GM12878 (cell line): ENCODE data around the gene RND2. TPM values are rescaled to one million over a fixed set of nuclear protein-coding genes. Genes with fewer than 3 reads are reported as not detected.

Source experiments
- ATAC-seq: fragments of 200-7000 bp; cut with Tn5 transposase; 3 replicates; pipeline ENCODE4 v1.9.1; 2020; ENCODE audit warnings: mild to moderate bottlenecking, moderate library complexity
- BruUV-seq: library from RNA; stranded (reverse); fragments of 400-500 nt; replicated peaks from 2 replicates; lab custom pipeline; 2021; lab: Mats Ljungman, UMichigan
- CTCF ChIA-PET: fragments of 300-600 bp; sonication (Branson Sonifier 250); formaldehyde crosslinking; extraction: SDS; loops from one replicate; lab custom pipeline; 2021; ENCODE audit warnings: inconsistent platforms; lab: Yijun Ruan, JAX
- POLR2A ChIA-PET: fragments of 350-600 bp; formaldehyde crosslinking; extraction: SDS; loops from one replicate; lab custom pipeline; 2021; ENCODE audit warnings: inconsistent platforms; lab: Charles Lee
- RAD21 ChIA-PET: fragments of 300-600 bp; sonication (Branson Sonifier 250); formaldehyde crosslinking; loops from one replicate; lab custom pipeline; 2023; ENCODE audit warnings: antibody characterized with exemption; ENCODE audit not compliant: unreplicated experiment; lab: Charles Lee
- SMC1A ChIA-PET: fragments of 300-600 bp; sonication (Branson Sonifier 250); formaldehyde crosslinking; loops from one replicate; lab custom pipeline; 2023; ENCODE audit not compliant: unreplicated experiment, uncharacterized antibody; lab: Charles Lee
- DNase-seq: peaks from one replicate; pipeline ENCODE4 v3.0.0-alpha.2; 2011; ENCODE audit warnings: low read depth, low spot score
- FAIRE-seq: peaks from 3 replicates; lab custom pipeline; 2011; peaks lifted over from hg19 to GRCh38; lab: Jason Lieb, UNC
- H2AFZ ChIP-seq: 2 replicates; pipeline ENCODE4 v1.6.0; 2011; ENCODE audit warnings: low read depth, low read length, control low read depth; ENCODE audit not compliant: control insufficient read depth
- H3K27ac ChIP-seq: 2 replicates; pipeline ENCODE4 v1.5.1; 2011; ENCODE audit warnings: control low read depth; ENCODE audit not compliant: control insufficient read depth, insufficient read depth
- H3K27me3 ChIP-seq, 2 experiments: replicated peaks in 1 of 2; 2 replicates each; pipeline versions ENCODE4 v1.6.0 to v1.6.1; 2011; ENCODE audit warnings: low read length in 1 of 2; ENCODE audit not compliant: control insufficient read depth in 2 of 2, insufficient read depth in 2 of 2
- H3K36me3 ChIP-seq, 2 experiments: 2 replicates each; pipeline ENCODE4 v1.5.1; 2011; ENCODE audit warnings: low read length in 1 of 2; ENCODE audit not compliant: control insufficient read depth in 2 of 2, insufficient read depth in 2 of 2
- H3K4me1 ChIP-seq: 2 replicates; pipeline ENCODE4 v1.6.1; 2011; ENCODE audit warnings: mild to moderate bottlenecking, low read length, moderate library complexity, mixed read lengths; ENCODE audit not compliant: control insufficient read depth, insufficient read depth
- H3K4me2 ChIP-seq: 2 replicates; pipeline ENCODE4 v1.6.0; 2011; ENCODE audit warnings: control low read depth; ENCODE audit not compliant: control insufficient read depth, insufficient read depth
- H3K4me3 ChIP-seq: fragments of 200-600 bp; sonication (generic); 2 replicates; pipeline ENCODE4 v1.5.1; 2016
- H3K79me2 ChIP-seq: 2 replicates; pipeline ENCODE4 v1.6.0; 2011; ENCODE audit warnings: low read length; ENCODE audit not compliant: control insufficient read depth, insufficient read depth
- H3K9ac ChIP-seq: 2 replicates; pipeline ENCODE4 v1.8.0; 2011; ENCODE audit warnings: low read length, control low read depth, mixed read lengths; ENCODE audit not compliant: control insufficient read depth, insufficient read depth
- H3K9me3 ChIP-seq: replicated peaks from 3 replicates; pipeline ENCODE4 v1.5.1; 2011; ENCODE audit warnings: mild to moderate bottlenecking, low read length; ENCODE audit not compliant: control insufficient read depth, insufficient read depth
- H4K20me1 ChIP-seq: 2 replicates; pipeline ENCODE4 v1.6.0; 2011; ENCODE audit not compliant: control insufficient read depth, insufficient read depth
- NFYB ChIP-seq: IDR thresholded peaks from 2 replicates; pipeline ENCODE4 v1.6.1; 2011; ENCODE audit warnings: low read depth, mild to moderate bottlenecking, low read length, improper control_type of control experiment, moderate library complexity; ENCODE audit not compliant: insufficient read depth
- PAX5 ChIP-seq: IDR thresholded peaks from 2 replicates; pipeline ENCODE4 v1.6.1; 2011; ENCODE audit warnings: low read depth, low read length, borderline replicate concordance
- POLR2A ChIP-seq: IDR thresholded peaks from 2 replicates; pipeline ENCODE4 v1.6.1; 2011; ENCODE audit warnings: low read depth, mild to moderate bottlenecking, low read length
- RB1 ChIP-seq: fragments of 450-650 bp; formaldehyde crosslinking; IDR thresholded peaks from 2 replicates; pipeline ENCODE4 v1.6.1; 2017; ENCODE audit warnings: mild to moderate bottlenecking, borderline replicate concordance
- RELA ChIP-seq: fragments of 450-650 bp; IDR thresholded peaks from 2 replicates; pipeline ENCODE4 v1.8.0; 2014; ENCODE audit warnings: borderline replicate concordance; ENCODE audit not compliant: partially characterized antibody
- YY1 ChIP-seq: IDR thresholded peaks from 2 replicates; pipeline ENCODE4 v1.6.1; 2011; ENCODE audit warnings: low read depth, mild to moderate bottlenecking, low read length
- ZNF217 ChIP-seq: fragments of 450-650 bp; IDR thresholded peaks from 2 replicates; pipeline ENCODE4 v1.6.1; 2017; ENCODE audit warnings: antibody characterized with exemption, mild to moderate bottlenecking
- WGBS: methylation state at CpG from one replicate; pipeline ENCODE4 v1.1.6; 2016; ENCODE audit warnings: low lambda C conversion rate; ENCODE audit not compliant: insufficient replicate concordance, insufficient coverage; ENCODE audit errors: missing lambda C conversion rate; 5-methylcytosine and 5-hydroxymethylcytosine counted together
- in situ Hi-C: fragments of 300-500 bp; cut with MboI; formaldehyde crosslinking; loops from 9 replicates; pipeline ENCODE4 v1.14.3; 2018; ENCODE audit warnings: mixed read lengths
- intact Hi-C: fragments of 100-400 bp; cut with micrococcal nuclease; formaldehyde crosslinking; loops from one replicate; pipeline ENCODE4 v1.14.2; 2022; ENCODE audit not compliant: unreplicated experiment
- polyA plus RNA-seq, 11 experiments: library from polyadenylated mRNA; depleted of rRNA in 4 of 11; unstranded in 6 of 11; stranded (reverse) in 5 of 11; fragments of >200 nt; fragmentation: Nextera tagmentation in 4 of 11; fragmentation: Illumina TruSeq in 1 of 11; extraction: Ambion mirVana in 4 of 11; extraction: Trizol in 1 of 11; gene quantifications; 1 replicate in 1 of 11; 2 replicates in 10 of 11; pipeline versions ENCODE4 v1.2.1 to v1.2.3, GENCODE V29; 2011 to 2016; ENCODE audit warnings: inconsistent platforms in 2 of 11, missing spikeins in 2 of 11, low read depth in 1 of 11
- total RNA-seq, 4 experiments: library from RNA; depleted of rRNA in 3 of 4; stranded (reverse); fragments of >200 nt in 3 of 4; fragmentation: Illumina TruSeq in 1 of 4; extraction: Trizol in 1 of 4; gene quantifications; 2 replicates each; pipeline versions ENCODE4 v1.2.1 to v1.2.3, GENCODE V29; 2013 to 2021
- TF ChIP-seq, protein P1 (sequence below): fragments of 450-650 bp; IDR thresholded peaks from 2 replicates; pipeline ENCODE4 v1.6.1; 2018; ENCODE audit warnings: borderline replicate concordance, mild to moderate bottlenecking; ENCODE audit not compliant: partially characterized antibody
- TF ChIP-seq, protein P2 (sequence below), 3 experiments: IDR thresholded peaks in 2 of 3; conservative IDR thresholded peaks in 1 of 3; 2 replicates each; pipeline ENCODE4 v1.5.1; 2011; ENCODE audit warnings: low read depth in 3 of 3, low read length in 3 of 3, mild to moderate bottlenecking in 3 of 3, control low read depth in 2 of 3, moderate library complexity in 2 of 3, inconsistent platforms in 1 of 3, mixed read lengths in 1 of 3; ENCODE audit not compliant: control insufficient read depth in 2 of 3, insufficient read depth in 1 of 3; ENCODE audit errors: extremely low read depth in 1 of 3
- TF ChIP-seq, protein P3 (sequence below): fragments of 450-650 bp; IDR thresholded peaks from 2 replicates; pipeline ENCODE4 v1.6.1; 2016; ENCODE audit warnings: mild to moderate bottlenecking

Gene RND2
- total and polyA plus RNA-seq, 10 of the 15 experiments (the other 5 are each of a cell fraction or from before 2014, with no cell fraction given) = 0.01 to 0.05 (median 0.03) TPM; not detected in 6

DNA sequence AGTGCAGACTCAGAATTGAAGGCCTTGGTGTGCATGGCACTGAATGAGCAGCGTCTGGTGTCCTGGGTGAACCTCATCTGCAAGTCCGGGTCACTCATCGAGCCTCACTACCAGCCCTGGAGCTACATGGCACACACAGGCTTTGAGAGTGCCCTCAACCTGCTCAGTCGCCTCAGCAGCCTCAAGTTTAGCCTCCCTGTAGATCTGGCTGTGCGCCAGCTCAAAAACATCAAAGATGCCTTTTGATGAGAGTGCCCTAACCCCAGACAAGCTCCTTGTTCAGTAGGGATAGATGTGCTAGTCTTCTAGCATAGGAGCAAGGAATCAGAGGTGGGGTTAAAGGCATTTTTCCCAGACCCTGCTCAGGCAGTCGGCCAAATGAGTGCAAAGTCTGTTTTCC, 33.6 kb upstream of the RND2 start:
- H3K27me3 ChIP-seq = no peaks in the 10 kb centered on the region
- POLR2A ChIA-PET = no interaction called here

More for the DNA sequence above, 33.6 kb upstream of the RND2 start:
- no peak overlapping the region for H3K27ac ChIP-seq
- WGBS = 99% methylated on average over 6 of the region's 6 CpGs
- ChIA-PET SMC1A (no interaction called here), RAD21 (no interaction called here), CTCF (no interaction called here)
- peaks cover 8% of the 10 kb centered on the region for H3K4me1 ChIP-seq
- H3K36me3 ChIP-seq = peaks cover 13 to 35% of the 10 kb centered on the region in 2 experiments
- H3K4me2 ChIP-seq = no peak overlapping the region
- intact Hi-C loops = loop anchor here (10.0 kb wide), 1 partner anchor 147 kb away; the partner anchor contains the start of gene AOC2
- H3K9me3 ChIP-seq = no peaks in the 10 kb centered on the region
- no peak for FAIRE-seq
- H3K9ac ChIP-seq = no peak overlapping the region
- no peak overlapping the region for H2AFZ ChIP-seq
- peaks cover 5% of the 10 kb centered on the region for H3K79me2 ChIP-seq
- in situ Hi-C loops = no loop called here
- ATAC-seq = no peak
- no peaks in the 10 kb centered on the region for H4K20me1 ChIP-seq
- TF ChIP-seq NFYB (no peak), POLR2A (no peak), YY1 (no peak), RELA (no peak), ZNF217 (no peak), RB1 (no peak), PAX5 (no peak)
- TF ChIP-seq, protein P1, sequence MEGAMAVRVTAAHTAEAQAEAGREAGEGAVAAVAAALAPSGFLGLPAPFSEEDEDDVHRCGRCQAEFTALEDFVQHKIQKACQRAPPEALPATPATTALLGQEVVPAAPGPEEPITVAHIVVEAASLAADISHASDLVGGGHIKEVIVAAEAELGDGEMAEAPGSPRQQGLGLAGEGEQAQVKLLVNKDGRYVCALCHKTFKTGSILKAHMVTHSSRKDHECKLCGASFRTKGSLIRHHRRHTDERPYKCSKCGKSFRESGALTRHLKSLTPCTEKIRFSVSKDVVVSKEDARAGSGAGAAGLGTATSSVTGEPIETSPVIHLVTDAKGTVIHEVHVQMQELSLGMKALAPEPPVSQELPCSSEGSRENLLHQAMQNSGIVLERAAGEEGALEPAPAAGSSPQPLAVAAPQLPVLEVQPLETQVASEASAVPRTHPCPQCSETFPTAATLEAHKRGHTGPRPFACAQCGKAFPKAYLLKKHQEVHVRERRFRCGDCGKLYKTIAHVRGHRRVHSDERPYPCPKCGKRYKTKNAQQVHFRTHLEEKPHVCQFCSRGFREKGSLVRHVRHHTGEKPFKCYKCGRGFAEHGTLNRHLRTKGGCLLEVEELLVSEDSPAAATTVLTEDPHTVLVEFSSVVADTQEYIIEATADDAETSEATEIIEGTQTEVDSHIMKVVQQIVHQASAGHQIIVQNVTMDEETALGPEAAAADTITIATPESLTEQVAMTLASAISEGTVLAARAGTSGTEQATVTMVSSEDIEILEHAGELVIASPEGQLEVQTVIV = no peak
- TF ChIP-seq, protein P2, sequence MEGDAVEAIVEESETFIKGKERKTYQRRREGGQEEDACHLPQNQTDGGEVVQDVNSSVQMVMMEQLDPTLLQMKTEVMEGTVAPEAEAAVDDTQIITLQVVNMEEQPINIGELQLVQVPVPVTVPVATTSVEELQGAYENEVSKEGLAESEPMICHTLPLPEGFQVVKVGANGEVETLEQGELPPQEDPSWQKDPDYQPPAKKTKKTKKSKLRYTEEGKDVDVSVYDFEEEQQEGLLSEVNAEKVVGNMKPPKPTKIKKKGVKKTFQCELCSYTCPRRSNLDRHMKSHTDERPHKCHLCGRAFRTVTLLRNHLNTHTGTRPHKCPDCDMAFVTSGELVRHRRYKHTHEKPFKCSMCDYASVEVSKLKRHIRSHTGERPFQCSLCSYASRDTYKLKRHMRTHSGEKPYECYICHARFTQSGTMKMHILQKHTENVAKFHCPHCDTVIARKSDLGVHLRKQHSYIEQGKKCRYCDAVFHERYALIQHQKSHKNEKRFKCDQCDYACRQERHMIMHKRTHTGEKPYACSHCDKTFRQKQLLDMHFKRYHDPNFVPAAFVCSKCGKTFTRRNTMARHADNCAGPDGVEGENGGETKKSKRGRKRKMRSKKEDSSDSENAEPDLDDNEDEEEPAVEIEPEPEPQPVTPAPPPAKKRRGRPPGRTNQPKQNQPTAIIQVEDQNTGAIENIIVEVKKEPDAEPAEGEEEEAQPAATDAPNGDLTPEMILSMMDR (IDR thresholded peaks at IDR 0.05 in 2 of 3, conservative IDR thresholded peaks at IDR 0.05 in 1 of 3; ENCODE audit: control insufficient read depth in 2 of 3, extremely low read depth in 1 of 3, insufficient read depth in 1 of 3, low read depth in 3 of 3, low read length in 3 of 3) = no peak
- TF ChIP-seq, protein P3, sequence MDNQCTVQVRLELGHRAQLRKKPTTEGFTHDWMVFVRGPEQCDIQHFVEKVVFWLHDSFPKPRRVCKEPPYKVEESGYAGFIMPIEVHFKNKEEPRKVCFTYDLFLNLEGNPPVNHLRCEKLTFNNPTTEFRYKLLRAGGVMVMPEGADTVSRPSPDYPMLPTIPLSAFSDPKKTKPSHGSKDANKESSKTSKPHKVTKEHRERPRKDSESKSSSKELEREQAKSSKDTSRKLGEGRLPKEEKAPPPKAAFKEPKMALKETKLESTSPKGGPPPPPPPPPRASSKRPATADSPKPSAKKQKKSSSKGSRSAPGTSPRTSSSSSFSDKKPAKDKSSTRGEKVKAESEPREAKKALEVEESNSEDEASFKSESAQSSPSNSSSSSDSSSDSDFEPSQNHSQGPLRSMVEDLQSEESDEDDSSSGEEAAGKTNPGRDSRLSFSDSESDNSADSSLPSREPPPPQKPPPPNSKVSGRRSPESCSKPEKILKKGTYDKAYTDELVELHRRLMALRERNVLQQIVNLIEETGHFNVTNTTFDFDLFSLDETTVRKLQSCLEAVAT = no peak
- BruUV-seq = no TSS peak
- DNase-seq = no peak
- H3K4me3 ChIP-seq = no peak overlapping the region
